Raji (cell line): ENCODE data around the gene SPATA2.

Experiments
- POLR2A ChIP-seq: IDR thresholded peaks from 2 replicates; pipeline ENCODE4 v1.6.1; 2011; ENCODE audit warnings: low read depth, low read length, control low read depth; ENCODE audit not compliant: insufficient read depth

Gene SPATA2, protein sequence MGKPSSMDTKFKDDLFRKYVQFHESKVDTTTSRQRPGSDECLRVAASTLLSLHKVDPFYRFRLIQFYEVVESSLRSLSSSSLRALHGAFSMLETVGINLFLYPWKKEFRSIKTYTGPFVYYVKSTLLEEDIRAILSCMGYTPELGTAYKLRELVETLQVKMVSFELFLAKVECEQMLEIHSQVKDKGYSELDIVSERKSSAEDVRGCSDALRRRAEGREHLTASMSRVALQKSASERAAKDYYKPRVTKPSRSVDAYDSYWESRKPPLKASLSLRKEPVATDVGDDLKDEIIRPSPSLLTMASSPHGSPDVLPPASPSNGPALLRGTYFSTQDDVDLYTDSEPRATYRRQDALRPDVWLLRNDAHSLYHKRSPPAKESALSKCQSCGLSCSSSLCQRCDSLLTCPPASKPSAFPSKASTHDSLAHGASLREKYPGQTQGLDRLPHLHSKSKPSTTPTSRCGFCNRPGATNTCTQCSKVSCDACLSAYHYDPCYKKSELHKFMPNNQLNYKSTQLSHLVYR

DNA sequence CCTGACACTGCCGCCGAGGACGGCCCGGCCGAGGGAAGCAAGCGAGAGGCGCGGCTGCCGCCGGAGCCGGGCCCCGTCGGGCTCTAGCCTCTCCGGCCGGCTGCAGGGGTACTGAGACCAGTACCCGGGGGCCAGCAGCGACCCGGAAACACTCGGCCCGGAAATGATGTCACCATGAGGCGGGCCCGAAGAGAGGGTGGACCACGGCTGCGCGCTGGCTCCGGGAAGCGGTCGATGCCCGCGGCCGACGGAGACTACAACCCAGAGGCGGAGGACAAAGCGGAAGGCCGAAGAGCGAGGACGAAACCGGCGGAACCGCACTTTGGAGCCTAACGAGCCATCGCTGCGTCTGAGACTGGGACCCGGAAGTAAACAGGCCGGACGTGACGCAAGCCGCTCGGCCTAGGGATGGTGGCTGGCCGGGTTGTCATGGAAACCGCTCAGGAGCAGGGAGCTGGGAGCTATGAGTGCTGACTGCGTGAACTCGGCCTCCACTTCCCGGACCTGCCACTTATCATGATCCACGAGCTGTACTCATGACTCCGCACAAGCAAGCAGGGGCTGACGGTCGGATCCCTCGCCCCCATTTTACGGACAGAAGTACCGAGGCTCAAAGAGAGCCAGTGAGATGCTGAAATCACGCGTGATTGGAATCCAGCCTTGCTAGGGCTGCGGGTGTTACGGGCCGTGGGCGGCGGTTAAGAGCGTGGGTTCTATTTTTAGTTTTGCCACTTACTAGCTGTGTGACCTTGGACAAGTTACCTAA lies at the start of gene SPATA2:
Gene SPATA2 (minus strand): TSS at position 150 of the 766 bp plus-strand sequence. CDS start 7,039 bp downstream, outside the sequence.
- TF ChIP-seq POLR2A = peak; percentile 50

DNA sequence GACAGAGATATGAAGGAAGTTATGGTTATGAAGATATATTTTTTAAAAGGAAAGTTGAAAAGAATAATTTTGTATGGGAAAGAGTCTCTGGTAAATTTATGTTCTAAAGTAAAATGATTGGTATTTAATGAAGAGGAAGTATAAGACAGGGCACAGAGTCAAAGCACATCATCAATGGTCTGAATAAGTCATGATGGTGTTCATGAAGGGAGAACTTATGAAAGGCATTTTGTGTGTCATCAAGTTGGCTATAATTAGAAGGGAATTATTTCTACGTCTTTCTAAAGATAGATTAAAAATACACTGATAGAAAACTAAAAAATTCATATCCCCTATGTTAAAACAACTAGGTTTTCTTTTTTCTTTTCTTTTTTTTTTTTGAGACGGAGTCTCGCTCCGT lies 46.1 kb upstream of the SPATA2 start:
- no peak for TF ChIP-seq POLR2A

DNA sequence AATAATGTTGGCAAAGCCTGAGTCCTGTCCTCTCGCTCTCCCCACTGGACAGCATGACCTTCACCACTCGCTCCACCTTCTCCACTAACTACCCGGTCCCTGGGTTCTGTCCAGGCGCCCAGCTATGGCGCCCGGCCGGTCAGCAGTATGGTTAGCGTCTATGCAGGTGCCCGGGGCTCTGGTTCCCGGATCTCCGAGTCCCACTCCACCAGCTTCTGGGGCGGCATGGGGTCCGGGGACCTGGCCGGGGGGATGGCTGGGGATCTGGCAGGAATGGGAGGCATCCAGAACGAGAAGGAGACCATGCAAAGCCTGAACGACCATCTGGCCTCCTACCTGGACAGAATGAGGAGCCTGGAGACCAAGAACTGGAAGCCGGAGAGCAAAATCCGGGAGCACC lies 41.4 kb upstream of the SPATA2 start:
- no peak for TF ChIP-seq POLR2A

DNA sequence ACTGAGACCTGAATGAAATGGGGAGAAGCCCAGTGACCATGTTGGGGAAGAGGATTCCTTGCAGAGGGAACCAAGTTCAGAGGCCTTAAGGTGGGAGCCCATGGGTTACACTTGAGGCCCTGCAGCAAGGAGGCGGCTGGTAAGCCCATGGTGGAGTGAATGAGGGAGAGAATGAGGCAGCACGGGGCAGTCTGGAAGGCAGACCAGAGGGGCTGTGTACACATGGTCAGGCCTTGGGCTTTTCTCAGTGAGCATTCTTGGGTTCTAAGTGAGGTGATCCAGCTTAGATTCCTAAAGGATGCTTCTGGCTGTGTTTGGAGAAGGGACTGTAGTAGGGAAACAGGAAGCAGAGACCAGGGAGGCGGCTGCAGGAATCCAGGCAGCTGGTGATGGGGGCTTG lies 39.8 kb upstream of the SPATA2 start:
- TF ChIP-seq POLR2A = no peak

DNA sequence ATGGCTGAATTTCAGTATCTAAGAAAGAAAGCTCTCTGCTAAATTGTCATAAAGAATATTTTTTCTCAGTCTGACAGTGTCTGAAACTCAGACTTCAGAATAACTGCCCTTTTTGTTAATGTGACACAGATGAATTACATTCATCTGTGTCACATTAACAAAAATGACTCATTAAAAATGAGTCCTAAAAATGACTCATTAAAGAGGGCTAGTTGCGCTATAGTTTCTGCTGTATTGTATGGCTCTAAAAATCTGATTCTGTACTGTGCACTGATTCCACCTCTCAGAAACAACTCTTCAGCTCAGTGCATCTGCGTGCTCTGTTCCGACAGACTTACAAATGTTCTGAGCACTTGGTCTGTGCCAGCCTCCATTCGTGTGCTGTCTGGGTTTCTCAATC lies 35.8 kb upstream of the SPATA2 start:
- no peak for TF ChIP-seq POLR2A

DNA sequence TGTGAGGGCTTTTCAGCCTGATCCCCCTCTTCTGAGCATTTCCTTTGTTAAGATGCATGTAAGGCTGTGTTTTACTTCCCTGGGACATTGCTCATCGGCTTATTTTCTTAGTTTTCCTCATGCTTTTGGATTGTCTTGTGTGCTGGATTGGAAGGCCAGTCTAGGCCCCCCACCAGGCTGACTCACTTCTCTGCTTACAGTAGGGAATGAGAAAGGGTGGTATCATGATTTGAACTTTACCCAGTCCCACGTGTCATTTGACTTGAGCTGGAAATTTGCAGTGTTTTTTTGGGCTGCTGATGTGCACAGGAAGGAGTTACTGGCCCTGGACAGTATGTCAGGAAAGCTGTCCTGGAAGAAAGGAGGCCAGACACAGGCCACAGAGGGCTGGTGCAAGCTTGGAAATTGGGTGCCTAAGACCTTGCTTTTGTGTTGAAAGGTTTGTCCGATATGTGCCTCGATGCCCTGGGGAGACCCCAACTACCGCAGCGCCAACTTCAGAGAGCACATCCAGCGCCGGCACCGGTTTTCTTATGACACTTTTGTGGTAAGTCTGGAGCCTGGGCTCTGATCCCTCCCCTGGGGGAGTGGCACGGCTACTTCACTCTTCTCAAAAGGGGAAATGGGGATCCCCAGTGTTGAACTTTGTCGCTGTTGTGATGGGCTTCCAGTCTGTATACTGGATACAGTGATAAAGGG lies 33.6 kb upstream of the SPATA2 start:
- no peak for TF ChIP-seq POLR2A

DNA sequence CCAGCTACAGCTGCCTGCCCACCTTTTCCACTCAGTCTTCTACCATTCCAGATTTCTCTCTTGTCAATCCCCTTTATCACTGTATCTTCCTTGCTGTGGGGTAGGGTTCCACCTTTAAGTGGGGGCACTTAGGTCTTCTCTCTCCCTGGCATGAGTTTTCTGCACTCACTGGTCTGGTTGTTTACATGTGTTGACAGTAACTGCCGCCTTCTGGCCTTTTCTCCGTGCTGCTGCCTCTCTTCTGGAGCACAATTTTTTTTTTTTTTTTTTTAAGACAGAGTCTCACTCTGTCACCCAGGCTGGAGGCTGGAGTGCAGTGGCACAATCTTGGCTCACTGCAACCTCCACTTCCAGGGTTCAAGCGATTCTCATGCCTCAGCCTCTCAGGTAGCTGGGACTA lies 32.8 kb upstream of the SPATA2 start:
- no peak for TF ChIP-seq POLR2A

DNA sequence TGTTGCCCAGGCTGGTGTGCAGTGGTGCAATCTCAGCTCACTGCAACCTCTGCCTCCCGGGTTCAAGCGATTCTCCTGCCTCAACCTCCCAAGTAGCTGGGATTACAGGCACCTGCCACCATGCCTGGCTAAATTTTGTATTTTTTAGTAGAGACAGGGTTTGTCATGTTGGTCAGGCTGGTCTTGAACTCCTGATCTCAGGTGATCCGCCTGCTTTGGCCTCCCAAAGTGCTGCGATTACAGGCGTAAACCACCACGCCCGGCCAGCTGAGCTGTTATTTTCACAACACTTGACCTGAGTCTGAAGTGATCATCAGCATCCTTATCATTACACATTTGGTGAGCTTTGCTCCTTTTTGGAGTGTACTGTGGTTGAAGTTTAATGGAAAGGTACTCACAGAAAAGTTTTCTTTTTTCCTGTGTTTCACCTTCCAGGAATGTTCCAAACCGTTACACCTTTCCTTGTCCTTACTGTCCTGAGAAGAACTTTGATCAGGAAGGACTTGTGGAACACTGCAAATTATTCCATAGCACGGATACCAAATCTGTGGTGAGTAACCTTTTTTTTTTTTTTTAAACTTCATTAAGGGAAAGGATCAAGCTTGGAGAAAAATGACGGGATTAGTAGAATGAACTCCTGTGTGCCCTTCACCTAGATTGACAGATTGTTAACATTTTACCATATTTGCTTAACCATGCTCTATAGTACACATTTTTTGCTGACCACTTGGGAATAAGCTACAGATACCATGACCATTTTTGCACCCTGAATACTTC lies 30.6 kb upstream of the SPATA2 start:
- TF ChIP-seq POLR2A = no peak

DNA sequence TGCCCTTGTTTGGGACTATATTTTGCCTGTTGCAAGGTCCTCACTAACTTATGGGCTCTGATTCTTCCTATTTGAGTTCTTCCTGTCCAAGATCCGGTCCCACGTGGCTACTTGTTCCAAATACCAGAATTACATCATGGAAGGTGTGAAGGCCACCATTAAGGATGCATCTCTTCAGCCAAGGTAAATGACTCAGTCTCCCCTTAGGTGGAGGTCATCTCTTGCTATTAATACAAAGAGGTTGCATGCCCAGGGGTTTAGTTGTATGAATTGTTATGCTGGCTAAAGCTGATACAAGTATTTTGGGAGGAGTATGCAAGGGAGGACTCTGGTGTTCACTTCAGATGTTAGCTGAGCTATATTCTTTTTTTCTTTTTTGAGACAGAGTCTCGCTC lies 30.0 kb upstream of the SPATA2 start:
- TF ChIP-seq POLR2A = no peak

DNA sequence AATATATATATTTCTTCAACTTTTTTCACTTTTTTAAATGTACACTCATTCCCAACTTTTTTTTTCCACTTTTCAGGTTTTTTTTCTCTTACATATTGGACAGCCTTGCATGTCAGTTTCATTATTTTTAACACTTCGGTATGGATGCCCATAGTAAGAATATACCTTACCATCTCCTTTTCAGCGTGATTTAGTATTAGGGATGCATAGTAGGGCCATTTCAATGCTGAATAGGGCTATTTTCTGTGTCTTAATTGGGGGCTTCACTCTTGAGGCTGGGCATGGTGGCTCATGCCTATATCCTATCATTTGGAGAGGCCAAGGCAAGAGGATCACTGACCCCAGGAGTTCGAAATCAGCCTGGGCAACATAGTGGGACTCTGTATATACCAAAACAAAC lies 27.6 kb upstream of the SPATA2 start:
- no peak for TF ChIP-seq POLR2A

DNA sequence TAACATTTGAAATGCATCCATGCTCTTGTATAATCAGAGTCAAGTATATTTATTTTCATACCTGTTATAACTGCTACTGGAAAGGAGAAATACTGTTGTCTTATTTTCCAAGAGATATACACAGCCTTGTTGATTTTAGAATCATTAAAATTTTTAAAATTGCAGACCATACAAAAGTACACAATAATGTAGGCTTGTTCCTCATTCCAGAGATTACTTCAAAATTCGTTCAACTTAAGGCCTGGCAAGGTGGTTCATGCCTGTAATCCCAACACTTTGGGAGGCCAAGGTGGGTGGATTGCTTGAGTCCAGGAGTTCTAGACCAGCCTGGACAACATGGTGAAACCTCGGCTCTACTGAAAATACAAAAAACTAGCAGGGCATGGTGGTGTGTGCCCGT lies 27.0 kb upstream of the SPATA2 start:
- TF ChIP-seq POLR2A = no peak

DNA sequence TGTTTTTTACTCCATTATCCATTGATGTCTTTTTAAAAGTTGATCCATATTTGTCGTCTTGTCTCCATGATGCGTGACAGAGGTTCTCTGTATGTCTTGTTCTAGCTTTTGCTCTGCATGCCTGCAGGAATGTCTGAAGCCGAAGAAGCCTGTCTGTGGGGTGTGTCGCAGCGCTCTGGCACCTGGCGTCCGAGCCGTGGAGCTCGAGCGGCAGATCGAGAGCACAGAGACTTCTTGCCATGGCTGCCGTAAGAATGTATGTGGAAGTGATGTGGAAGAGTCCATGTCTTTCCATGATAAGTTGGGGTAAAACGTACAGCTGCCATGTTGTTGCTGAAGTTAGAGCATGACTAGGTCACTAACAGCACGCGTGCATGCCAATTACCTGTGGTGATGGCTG lies 26.1 kb upstream of the SPATA2 start:
- TF ChIP-seq POLR2A = no peak

DNA sequence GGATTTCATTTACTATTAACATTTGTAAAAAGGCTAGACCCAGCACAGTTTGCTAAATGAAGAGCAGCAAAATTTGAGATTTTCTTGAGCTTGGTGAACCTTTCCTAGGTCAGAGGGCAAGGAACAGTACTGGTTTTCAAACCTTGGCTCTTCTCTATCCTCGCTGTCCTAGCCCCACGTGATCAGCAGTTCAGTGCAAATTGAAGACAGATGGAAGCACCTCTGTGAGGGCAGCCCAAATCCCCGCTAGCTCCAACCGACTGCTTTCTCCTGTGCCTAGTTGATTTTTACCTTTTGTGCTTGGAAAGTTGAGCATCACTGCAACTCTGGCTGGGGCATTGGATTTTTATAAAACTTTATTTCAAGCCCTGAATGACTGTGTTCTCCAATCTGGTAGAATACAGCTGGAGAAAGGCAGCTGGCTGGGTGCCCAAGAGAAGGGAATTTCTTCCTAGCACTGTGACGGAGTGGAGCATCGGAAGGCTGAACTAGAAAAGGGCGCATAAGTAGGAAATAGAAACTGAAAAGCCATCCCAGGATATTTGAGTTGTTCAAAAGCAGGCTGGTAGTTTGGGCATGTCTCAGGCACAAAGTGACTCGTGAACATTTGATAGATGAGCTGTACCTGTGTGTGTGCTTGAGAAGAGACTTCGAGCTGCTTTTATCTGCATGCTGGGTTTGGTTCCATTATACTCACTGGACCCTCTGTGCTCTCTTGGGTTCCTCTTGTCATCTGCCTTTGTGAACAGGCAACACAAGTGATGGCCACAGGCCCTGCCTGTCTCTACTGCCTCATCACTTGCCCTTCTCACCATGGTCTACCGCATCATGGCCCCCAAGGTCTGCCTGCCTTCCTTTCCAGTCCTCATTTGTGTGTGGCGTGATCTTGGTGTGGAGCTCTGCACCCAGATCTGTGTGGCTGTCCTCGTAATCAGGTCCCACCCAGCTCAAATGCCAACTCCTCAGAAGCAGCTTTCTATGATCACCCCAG lies 23.1 kb upstream of the SPATA2 start:
- no peak for TF ChIP-seq POLR2A
